ENCODE results near the gene RUFY2.
A peak's percentile ranks its signal among the peaks of the same experiment; 100 is the strongest.
"Not testable (repeated sequence)": the region's sequence is repeated elsewhere in the genome, so short reads cannot be mapped to it uniquely, and the experiment has no call there.

RUFY2 gene

GRCh38 chr10:68406815-68407548 lies at the start of gene RUFY2:
RUFY2 (minus strand) TSS chr10:68407277; CDS start chr10:68407189, 88 bp downstream.
- H3K4me3 ChIP-seq (ENCODE audit: low read length) = peak within 1 kb of the TSS; percentile 91
- DNase-seq (ENCODE audit: low read depth) = peak; percentile 78
- peak; percentile 20 for TF ChIP-seq CTCF (IDR thresholded peaks at IDR 0.05; ENCODE audit: insufficient read depth, low read depth, low read length, missing control alignments)

DNA sequence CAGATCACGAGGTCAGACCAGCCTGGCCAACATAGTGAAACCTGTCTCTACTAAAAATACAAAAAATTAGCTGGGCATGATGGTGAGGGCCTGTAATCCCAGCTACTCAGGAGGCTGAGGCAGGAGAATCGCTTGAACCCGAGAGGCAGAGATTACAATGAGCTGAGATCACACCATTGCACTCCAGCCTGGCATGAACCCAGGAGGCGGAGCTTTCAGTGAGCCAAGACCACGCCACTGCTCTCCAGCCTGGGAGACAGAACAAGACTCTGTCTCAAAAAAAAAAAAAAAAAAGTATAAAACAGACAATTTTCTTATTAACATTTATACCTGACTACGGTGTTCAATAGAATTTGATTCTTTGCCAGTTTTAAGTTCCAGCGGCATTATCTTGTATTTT lies 42.6 kb upstream of the RUFY2 start:
- peak; percentile 50 for DNase-seq (ENCODE audit: low read depth)
- H3K4me3 ChIP-seq (ENCODE audit: low read length) = not testable (repeated sequence)

GRCh38 chr10:68446179-68446578 lies 39.1 kb upstream of the RUFY2 start:
- no peak overlapping the region for H3K4me3 ChIP-seq (ENCODE audit: low read length)
- no peak for TF ChIP-seq CTCF (IDR thresholded peaks at IDR 0.05; ENCODE audit: insufficient read depth, low read depth, low read length, missing control alignments)
- DNase-seq (ENCODE audit: low read depth) = no peak

DNA sequence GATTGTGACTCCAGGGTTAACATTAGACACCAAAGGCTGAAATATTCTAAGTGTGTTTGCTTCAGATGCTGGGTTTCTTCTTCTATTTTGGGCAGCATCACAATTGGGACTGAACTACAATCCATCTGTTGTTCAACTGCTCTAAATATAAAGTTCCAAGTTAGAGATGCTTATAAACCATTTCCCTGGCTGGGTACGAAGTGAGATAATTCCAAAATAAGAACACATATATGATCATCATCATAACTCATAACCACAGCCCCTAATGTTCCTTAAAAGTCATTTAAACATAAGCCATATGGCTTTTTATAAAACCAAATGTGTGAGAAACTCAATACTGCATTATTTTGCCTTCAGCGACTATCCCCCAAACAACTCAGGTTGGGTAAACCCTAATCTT lies 35.9 kb upstream of the RUFY2 start:
- no peak for DNase-seq (ENCODE audit: low read depth)
- H3K4me3 ChIP-seq (ENCODE audit: low read length) = no peak overlapping the region
- TF ChIP-seq CTCF (IDR thresholded peaks at IDR 0.05; ENCODE audit: insufficient read depth, low read depth, low read length, missing control alignments) = no peak

GRCh38 chr10:68440898-68441297 lies 33.8 kb upstream of the RUFY2 start:
- no peak for DNase-seq (ENCODE audit: low read depth)
- H3K4me3 ChIP-seq (ENCODE audit: low read length) = no peak overlapping the region
- TF ChIP-seq CTCF (IDR thresholded peaks at IDR 0.05; ENCODE audit: insufficient read depth, low read depth, low read length, missing control alignments) = no peak

DNA sequence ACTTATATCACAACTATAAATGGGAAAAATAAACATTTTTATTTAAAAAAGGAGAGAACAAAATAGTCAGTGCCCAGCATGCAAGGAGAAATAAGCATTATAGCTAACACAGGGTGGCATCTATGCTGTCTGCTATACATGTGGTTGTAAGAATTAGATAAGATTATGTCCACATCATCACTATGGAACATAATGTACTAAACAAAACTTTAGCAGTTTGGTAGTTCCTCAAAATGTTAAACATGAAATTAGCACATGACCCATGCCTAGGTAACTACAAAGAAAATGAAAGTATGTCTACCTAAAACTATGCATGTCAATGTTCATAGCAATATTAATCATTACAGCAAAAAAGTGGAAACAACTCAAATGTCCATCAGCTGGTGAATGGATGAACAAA lies 28.7 kb upstream of the RUFY2 start:
- no peak for DNase-seq (ENCODE audit: low read depth)
- TF ChIP-seq CTCF (IDR thresholded peaks at IDR 0.05; ENCODE audit: insufficient read depth, low read depth, low read length, missing control alignments) = no peak
- H3K4me3 ChIP-seq (ENCODE audit: low read length) = no peak overlapping the region

DNA sequence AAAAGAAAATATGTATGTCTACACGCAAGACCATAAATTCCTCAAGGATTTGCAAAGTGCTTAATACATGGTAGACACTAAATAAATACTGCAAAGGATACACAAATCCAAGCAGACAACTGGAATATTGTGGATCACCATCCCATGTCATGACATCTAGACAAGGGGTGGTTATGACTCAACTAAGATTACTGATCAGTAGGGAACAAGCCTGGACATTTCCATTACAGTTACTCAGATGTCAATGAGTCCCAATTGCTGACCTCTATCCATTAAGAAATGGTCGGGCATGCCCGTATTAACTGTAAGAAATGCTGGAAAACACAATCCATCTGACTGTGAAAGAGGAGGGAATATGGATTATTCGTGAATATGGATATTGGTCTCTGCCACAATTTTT lies 27.6 kb upstream of the RUFY2 start:
- peak; percentile 67 for DNase-seq (ENCODE audit: low read depth)
- no peak overlapping the region for H3K4me3 ChIP-seq (ENCODE audit: low read length)
- no peak for TF ChIP-seq CTCF (IDR thresholded peaks at IDR 0.05; ENCODE audit: insufficient read depth, low read depth, low read length, missing control alignments)
